WTC11 (cell line): ENCODE data around the gene AP1G2. TPM values are rescaled to one million over a fixed set of nuclear protein-coding genes. Genes with fewer than 3 reads are reported as not detected.

Experiments used
- ATAC-seq: fragments of 200-7000 bp; cut with Tn5 transposase; 2 replicates; pipeline ENCODE4 v1.10.0; 2021; ENCODE audit warnings: mild to moderate bottlenecking, moderate library complexity
- CTCF ChIA-PET: fragments of 300-600 bp; sonication (Branson Sonifier 250); formaldehyde crosslinking; loops from one replicate; lab custom pipeline; 2021; ENCODE audit warnings: antibody characterized with exemption; lab: Charles Lee
- POLR2A ChIA-PET: fragments of 350-600 bp; sonication (Branson Sonifier 250); formaldehyde crosslinking; loops from one replicate; lab custom pipeline; 2021; ENCODE audit warnings: antibody characterized with exemption; lab: Charles Lee
- DNase-seq: peaks from one replicate; pipeline ENCODE4 v3.0.0; 2021; ENCODE audit warnings: low spot score
- H3K27ac Mint-ChIP-seq: 2 replicates; pipeline ENCODE4 v1.8.0; 2021; ENCODE audit warnings: mixed read lengths
- H3K27me3 Mint-ChIP-seq: 2 replicates; pipeline ENCODE4 v1.8.0; 2021; ENCODE audit warnings: low read depth, mild to moderate bottlenecking, moderate library complexity, mixed read lengths
- H3K36me3 Mint-ChIP-seq: 2 replicates; pipeline ENCODE4 v1.8.0; 2021; ENCODE audit warnings: mixed read lengths
- H3K4me1 Mint-ChIP-seq: 2 replicates; pipeline ENCODE4 v1.8.0; 2022; ENCODE audit warnings: mixed read lengths
- H3K4me3 Mint-ChIP-seq: 2 replicates; pipeline ENCODE4 v1.8.0; 2021; ENCODE audit warnings: mild to moderate bottlenecking, moderate library complexity, mixed read lengths
- H3K9me3 Mint-ChIP-seq: 2 replicates; pipeline ENCODE4 v1.8.0; 2021; ENCODE audit warnings: mixed read lengths
- ATF1 ChIP-seq: sonication (generic); formaldehyde crosslinking; IDR thresholded peaks from 2 replicates; pipeline ENCODE4 v1.8.1; 2023; ENCODE audit warnings: mild to moderate bottlenecking, moderate library complexity, missing genetic modification reagents
- CBFB ChIP-seq: sonication (generic); formaldehyde crosslinking; IDR thresholded peaks from 2 replicates; pipeline ENCODE4 v1.8.1; 2022; ENCODE audit warnings: mild to moderate bottlenecking, low read depth, missing genetic modification reagents
- CREM ChIP-seq: sonication (generic); formaldehyde crosslinking; IDR thresholded peaks from 2 replicates; pipeline ENCODE4 v1.8.1; 2022; ENCODE audit warnings: mild to moderate bottlenecking, missing genetic modification reagents, moderate library complexity
- GABPB1 ChIP-seq: sonication (generic); formaldehyde crosslinking; IDR thresholded peaks from 2 replicates; pipeline ENCODE4 v1.8.1; 2023; ENCODE audit warnings: mild to moderate bottlenecking, missing genetic modification reagents
- IRF2 ChIP-seq: sonication (generic); formaldehyde crosslinking; IDR thresholded peaks from 2 replicates; pipeline ENCODE4 v1.8.0; 2022; ENCODE audit warnings: low read depth, missing genetic modification reagents, borderline replicate concordance
- JAZF1 ChIP-seq: fragments of 250-450 bp; sonication (Bioruptor Pico); IDR thresholded peaks from 2 replicates; pipeline ENCODE4 v1.9.0; 2021; ENCODE audit warnings: moderate library complexity, mild to moderate bottlenecking, inconsistent platforms
- JUN ChIP-seq: sonication (generic); formaldehyde crosslinking; IDR thresholded peaks from 2 replicates; pipeline ENCODE4 v1.8.0; 2023; ENCODE audit warnings: mild to moderate bottlenecking, missing genetic modification reagents
- NR2C2 ChIP-seq: sonication (generic); formaldehyde crosslinking; IDR thresholded peaks from 2 replicates; pipeline ENCODE4 v1.8.0; 2022; ENCODE audit warnings: mild to moderate bottlenecking, missing genetic modification reagents
- SOX15 ChIP-seq: fragments of 250-450 bp; sonication (Bioruptor Pico); IDR thresholded peaks from 2 replicates; pipeline ENCODE4 v1.9.0; 2021; ENCODE audit warnings: mild to moderate bottlenecking
- TEAD4 ChIP-seq: sonication (generic); formaldehyde crosslinking; IDR thresholded peaks from 2 replicates; pipeline ENCODE4 v1.8.0; 2022; ENCODE audit warnings: mild to moderate bottlenecking, missing genetic modification reagents
- ZBTB21 ChIP-seq: sonication (generic); formaldehyde crosslinking; IDR thresholded peaks from 2 replicates; pipeline ENCODE4 v1.8.1; 2023; ENCODE audit warnings: mild to moderate bottlenecking, missing genetic modification reagents, borderline replicate concordance
- ZNF138 ChIP-seq: sonication (generic); formaldehyde crosslinking; conservative IDR thresholded peaks from 2 replicates; pipeline ENCODE4 v1.8.1; 2022; ENCODE audit warnings: mild to moderate bottlenecking, moderate library complexity, missing genetic modification reagents
- ZNF317 ChIP-seq: sonication (generic); formaldehyde crosslinking; IDR thresholded peaks from 2 replicates; pipeline ENCODE4 v1.8.1; 2023; ENCODE audit warnings: low read depth, mild to moderate bottlenecking, moderate library complexity, missing genetic modification reagents, borderline replicate concordance
- total RNA-seq: library from RNA; stranded (reverse); gene quantifications from 3 replicates; pipeline ENCODE4 v1.2.3, GENCODE V29; 2021
- TF ChIP-seq, protein P1 (sequence below): sonication (generic); formaldehyde crosslinking; IDR thresholded peaks from 2 replicates; pipeline ENCODE4 v1.8.0; 2023; ENCODE audit warnings: missing genetic modification reagents, mild to moderate bottlenecking, borderline replicate concordance
- TF ChIP-seq, protein P2 (sequence below): sonication (generic); formaldehyde crosslinking; conservative IDR thresholded peaks from 2 replicates; pipeline ENCODE4 v1.8.1; 2023; ENCODE audit warnings: mild to moderate bottlenecking, low read depth, missing genetic modification reagents, moderate library complexity
- TF ChIP-seq, protein P3 (sequence below): sonication (generic); formaldehyde crosslinking; IDR thresholded peaks from 2 replicates; pipeline ENCODE4 v1.8.1; 2023; ENCODE audit warnings: mild to moderate bottlenecking, missing genetic modification reagents, moderate library complexity
- TF ChIP-seq, protein P4 (sequence below): sonication (generic); formaldehyde crosslinking; IDR thresholded peaks from 2 replicates; pipeline ENCODE4 v1.8.1; 2022; ENCODE audit warnings: missing genetic modification reagents, borderline replicate concordance
- TF ChIP-seq, protein P5 (sequence below): sonication (generic); formaldehyde crosslinking; conservative IDR thresholded peaks from 2 replicates; pipeline ENCODE4 v1.8.1; 2022; ENCODE audit warnings: mild to moderate bottlenecking, missing genetic modification reagents
- TF ChIP-seq, protein P6 (sequence below): sonication (generic); formaldehyde crosslinking; IDR thresholded peaks from 2 replicates; pipeline ENCODE4 v1.8.1; 2022; ENCODE audit warnings: low read depth, mild to moderate bottlenecking, moderate library complexity, missing genetic modification reagents, borderline replicate concordance
- TF ChIP-seq, protein P7 (sequence below): fragments of 250-450 bp; sonication (Bioruptor Pico); IDR thresholded peaks from 2 replicates; pipeline ENCODE4 v1.8.0; 2021; ENCODE audit warnings: mild to moderate bottlenecking

The AP1G2 gene
- total RNA-seq, 1 experiment from 2014 or later, result 122 TPM

DNA sequence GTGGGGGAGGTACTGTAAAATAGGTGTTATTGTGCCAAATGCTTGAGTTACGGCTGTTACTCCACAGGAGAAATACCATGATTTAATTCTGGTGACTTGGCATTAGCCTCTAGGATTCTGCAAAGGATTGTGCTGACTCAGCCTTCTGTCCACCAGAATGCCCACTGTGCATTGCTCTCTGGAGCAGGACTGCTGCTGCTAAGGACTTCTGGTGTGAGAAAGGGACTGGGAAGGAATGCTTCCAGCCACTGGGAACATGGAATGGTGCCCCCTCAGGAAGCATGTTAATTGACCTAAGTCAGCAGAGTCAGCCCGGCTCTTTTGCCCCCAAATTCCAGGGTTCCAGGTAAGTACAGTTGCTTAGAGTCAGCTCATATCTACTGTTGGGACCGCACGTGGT lies 48.9 kb downstream of the AP1G2 start (continued):
- TF ChIP-seq, protein P1, sequence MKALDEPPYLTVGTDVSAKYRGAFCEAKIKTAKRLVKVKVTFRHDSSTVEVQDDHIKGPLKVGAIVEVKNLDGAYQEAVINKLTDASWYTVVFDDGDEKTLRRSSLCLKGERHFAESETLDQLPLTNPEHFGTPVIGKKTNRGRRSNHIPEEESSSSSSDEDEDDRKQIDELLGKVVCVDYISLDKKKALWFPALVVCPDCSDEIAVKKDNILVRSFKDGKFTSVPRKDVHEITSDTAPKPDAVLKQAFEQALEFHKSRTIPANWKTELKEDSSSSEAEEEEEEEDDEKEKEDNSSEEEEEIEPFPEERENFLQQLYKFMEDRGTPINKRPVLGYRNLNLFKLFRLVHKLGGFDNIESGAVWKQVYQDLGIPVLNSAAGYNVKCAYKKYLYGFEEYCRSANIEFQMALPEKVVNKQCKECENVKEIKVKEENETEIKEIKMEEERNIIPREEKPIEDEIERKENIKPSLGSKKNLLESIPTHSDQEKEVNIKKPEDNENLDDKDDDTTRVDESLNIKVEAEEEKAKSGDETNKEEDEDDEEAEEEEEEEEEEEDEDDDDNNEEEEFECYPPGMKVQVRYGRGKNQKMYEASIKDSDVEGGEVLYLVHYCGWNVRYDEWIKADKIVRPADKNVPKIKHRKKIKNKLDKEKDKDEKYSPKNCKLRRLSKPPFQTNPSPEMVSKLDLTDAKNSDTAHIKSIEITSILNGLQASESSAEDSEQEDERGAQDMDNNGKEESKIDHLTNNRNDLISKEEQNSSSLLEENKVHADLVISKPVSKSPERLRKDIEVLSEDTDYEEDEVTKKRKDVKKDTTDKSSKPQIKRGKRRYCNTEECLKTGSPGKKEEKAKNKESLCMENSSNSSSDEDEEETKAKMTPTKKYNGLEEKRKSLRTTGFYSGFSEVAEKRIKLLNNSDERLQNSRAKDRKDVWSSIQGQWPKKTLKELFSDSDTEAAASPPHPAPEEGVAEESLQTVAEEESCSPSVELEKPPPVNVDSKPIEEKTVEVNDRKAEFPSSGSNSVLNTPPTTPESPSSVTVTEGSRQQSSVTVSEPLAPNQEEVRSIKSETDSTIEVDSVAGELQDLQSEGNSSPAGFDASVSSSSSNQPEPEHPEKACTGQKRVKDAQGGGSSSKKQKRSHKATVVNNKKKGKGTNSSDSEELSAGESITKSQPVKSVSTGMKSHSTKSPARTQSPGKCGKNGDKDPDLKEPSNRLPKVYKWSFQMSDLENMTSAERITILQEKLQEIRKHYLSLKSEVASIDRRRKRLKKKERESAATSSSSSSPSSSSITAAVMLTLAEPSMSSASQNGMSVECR (CRISPR knock-in tag), result no peak
- TF ChIP-seq GABPB1 (no peak), NR2C2 (CRISPR knock-in tag) (no peak), CBFB (CRISPR knock-in tag) (no peak), IRF2 (CRISPR knock-in tag) (no peak)
- TF ChIP-seq, protein P2, sequence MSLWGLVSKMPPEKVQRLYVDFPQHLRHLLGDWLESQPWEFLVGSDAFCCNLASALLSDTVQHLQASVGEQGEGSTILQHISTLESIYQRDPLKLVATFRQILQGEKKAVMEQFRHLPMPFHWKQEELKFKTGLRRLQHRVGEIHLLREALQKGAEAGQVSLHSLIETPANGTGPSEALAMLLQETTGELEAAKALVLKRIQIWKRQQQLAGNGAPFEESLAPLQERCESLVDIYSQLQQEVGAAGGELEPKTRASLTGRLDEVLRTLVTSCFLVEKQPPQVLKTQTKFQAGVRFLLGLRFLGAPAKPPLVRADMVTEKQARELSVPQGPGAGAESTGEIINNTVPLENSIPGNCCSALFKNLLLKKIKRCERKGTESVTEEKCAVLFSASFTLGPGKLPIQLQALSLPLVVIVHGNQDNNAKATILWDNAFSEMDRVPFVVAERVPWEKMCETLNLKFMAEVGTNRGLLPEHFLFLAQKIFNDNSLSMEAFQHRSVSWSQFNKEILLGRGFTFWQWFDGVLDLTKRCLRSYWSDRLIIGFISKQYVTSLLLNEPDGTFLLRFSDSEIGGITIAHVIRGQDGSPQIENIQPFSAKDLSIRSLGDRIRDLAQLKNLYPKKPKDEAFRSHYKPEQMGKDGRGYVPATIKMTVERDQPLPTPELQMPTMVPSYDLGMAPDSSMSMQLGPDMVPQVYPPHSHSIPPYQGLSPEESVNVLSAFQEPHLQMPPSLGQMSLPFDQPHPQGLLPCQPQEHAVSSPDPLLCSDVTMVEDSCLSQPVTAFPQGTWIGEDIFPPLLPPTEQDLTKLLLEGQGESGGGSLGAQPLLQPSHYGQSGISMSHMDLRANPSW (CRISPR knock-in tag), result no peak
- TF ChIP-seq, protein P3, sequence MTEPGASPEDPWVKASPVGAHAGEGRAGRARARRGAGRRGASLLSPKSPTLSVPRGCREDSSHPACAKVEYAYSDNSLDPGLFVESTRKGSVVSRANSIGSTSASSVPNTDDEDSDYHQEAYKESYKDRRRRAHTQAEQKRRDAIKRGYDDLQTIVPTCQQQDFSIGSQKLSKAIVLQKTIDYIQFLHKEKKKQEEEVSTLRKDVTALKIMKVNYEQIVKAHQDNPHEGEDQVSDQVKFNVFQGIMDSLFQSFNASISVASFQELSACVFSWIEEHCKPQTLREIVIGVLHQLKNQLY (CRISPR knock-in tag), result no peak
- TF ChIP-seq, protein P4, sequence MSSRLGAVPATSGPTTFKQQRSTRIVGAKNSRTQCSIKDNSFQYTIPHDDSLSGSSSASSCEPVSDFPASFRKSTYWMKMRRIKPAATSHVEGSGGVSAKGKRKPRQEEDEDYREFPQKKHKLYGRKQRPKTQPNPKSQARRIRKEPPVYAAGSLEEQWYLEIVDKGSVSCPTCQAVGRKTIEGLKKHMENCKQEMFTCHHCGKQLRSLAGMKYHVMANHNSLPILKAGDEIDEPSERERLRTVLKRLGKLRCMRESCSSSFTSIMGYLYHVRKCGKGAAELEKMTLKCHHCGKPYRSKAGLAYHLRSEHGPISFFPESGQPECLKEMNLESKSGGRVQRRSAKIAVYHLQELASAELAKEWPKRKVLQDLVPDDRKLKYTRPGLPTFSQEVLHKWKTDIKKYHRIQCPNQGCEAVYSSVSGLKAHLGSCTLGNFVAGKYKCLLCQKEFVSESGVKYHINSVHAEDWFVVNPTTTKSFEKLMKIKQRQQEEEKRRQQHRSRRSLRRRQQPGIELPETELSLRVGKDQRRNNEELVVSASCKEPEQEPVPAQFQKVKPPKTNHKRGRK (CRISPR knock-in tag), result no peak

DNA sequence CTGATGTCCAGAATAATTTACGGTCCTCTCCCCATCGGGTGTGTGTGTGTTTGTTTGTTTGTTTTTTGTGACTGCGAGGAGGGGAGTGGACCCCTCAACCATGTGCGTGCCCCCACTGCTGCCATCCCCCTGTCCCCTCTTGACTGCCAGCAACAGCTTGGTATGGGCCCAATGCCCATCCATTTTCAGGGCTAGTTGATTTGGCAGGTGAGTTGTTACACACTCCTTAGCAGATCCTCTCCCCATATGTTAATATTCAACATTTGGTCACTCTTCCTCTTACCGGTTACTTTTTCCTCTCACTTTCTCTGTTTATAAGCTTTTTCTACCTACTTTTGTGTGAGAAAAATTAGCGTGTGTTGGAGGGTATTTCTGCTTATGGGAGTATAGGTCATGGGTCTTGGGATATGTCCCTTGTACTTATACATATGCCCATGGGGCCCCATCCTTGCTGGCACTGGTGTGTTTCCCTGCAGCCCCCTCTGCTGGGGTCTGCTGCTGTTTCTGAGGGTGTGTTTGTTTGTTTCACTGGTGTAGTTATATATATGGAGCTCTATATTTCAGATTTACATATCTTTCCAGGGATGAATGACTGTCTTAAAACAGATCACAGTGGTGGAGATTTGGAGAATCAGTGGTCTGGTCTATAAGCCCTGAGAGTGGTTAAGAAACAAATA lies 49.8 kb downstream of the AP1G2 start:
- H3K4me3 Mint-ChIP-seq, result no peak overlapping the region
- POLR2A ChIA-PET, result interaction anchor here (0.9 to 6.6 kb wide), 3 partner anchors 20 to 907 kb away, joined by 3 to 49 read pairs (median 3); no protein-coding TSS in a partner anchor
- DNase-seq, result no peak
- 0 out of 2 replicates have a peak, but pooled peaks cover 3% of the 10 kb centered on the region for H3K36me3 Mint-ChIP-seq
- peaks cover 47% of the 10 kb centered on the region for H3K4me1 Mint-ChIP-seq
- H3K9me3 Mint-ChIP-seq, result no peaks in the 10 kb centered on the region
- no peak overlapping the region for H3K27ac Mint-ChIP-seq
- peak; percentile 21; the same call in 1 of the 2 replicates for ATAC-seq
- TF ChIP-seq ZNF317 (CRISPR knock-in tag), result no peak
- TF ChIP-seq CREM, result no peak
- TF ChIP-seq, protein P5, sequence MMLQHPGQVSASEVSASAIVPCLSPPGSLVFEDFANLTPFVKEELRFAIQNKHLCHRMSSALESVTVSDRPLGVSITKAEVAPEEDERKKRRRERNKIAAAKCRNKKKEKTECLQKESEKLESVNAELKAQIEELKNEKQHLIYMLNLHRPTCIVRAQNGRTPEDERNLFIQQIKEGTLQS, result no peak
- no peak for TF ChIP-seq JAZF1 (CRISPR knock-in tag)
- TF ChIP-seq, protein P6, sequence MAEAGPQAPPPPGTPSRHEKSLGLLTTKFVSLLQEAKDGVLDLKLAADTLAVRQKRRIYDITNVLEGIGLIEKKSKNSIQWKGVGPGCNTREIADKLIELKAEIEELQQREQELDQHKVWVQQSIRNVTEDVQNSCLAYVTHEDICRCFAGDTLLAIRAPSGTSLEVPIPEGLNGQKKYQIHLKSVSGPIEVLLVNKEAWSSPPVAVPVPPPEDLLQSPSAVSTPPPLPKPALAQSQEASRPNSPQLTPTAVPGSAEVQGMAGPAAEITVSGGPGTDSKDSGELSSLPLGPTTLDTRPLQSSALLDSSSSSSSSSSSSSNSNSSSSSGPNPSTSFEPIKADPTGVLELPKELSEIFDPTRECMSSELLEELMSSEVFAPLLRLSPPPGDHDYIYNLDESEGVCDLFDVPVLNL (CRISPR knock-in tag), result no peak
- TF ChIP-seq, protein P7, sequence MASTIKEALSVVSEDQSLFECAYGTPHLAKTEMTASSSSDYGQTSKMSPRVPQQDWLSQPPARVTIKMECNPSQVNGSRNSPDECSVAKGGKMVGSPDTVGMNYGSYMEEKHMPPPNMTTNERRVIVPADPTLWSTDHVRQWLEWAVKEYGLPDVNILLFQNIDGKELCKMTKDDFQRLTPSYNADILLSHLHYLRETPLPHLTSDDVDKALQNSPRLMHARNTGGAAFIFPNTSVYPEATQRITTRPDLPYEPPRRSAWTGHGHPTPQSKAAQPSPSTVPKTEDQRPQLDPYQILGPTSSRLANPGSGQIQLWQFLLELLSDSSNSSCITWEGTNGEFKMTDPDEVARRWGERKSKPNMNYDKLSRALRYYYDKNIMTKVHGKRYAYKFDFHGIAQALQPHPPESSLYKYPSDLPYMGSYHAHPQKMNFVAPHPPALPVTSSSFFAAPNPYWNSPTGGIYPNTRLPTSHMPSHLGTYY, result no peak
- no peak for TF ChIP-seq JUN (CRISPR knock-in tag)
- TF ChIP-seq ATF1, result no peak
- TF ChIP-seq TEAD4 (CRISPR knock-in tag), result no peak
- TF ChIP-seq ZNF138 (CRISPR knock-in tag), result no peak
- no peak for TF ChIP-seq SOX15 (CRISPR knock-in tag)
- TF ChIP-seq ZBTB21, result no peak
- TF ChIP-seq, all 79 proteins: peak for 0
- CTCF ChIA-PET, result interaction anchor here (0.6 to 7.5 kb wide), 9 partner anchors 11 to 376 kb away, joined by 3 to 47 read pairs (median 10); no protein-coding TSS in a partner anchor
- peaks cover 44% of the 10 kb centered on the region for H3K27me3 Mint-ChIP-seq
